ENCODE measurements around the gene TRPV5. TPM values are rescaled to one million over a fixed set of nuclear protein-coding genes. Genes with fewer than 3 reads are reported as not detected.

The TRPV5 gene
- total and polyA plus RNA-seq, 2 of the 4 experiments (the other 2 are of a cell fraction): not detected

GRCh38 chr7:142934056-142934455 is 510 bp upstream of the TRPV5 start:
- Histone ChIP-seq H2BK120ac (ENCODE audit: low read depth, low read length) (no peak overlapping the region), H3K18ac (ENCODE audit: low read depth, low read length) (no peak overlapping the region), H2BK20ac (ENCODE audit: low read depth, low read length) (no peak overlapping the region), H2AK9ac (replicated peaks; ENCODE audit: low read depth, low read length, poor library complexity) (no peak overlapping the region), H4K20me1 (ENCODE audit: insufficient read depth, low read length) (no peaks in the 10 kb centered on the region), H4K91ac (ENCODE audit: insufficient read depth, low read depth, low read length) (no peak overlapping the region), H3K36me3 (ENCODE audit: control insufficient read depth, insufficient read depth, low read length) (no peaks in the 10 kb centered on the region), H4K5ac (ENCODE audit: low read depth, low read length) (no peak overlapping the region), H3K4ac (ENCODE audit: low read depth, low read length) (no peak overlapping the region), H3K4me2 (ENCODE audit: low read depth, low read length) (no peak overlapping the region), H3K23ac (ENCODE audit: low read depth, low read length) (no peak overlapping the region), H3K9me3 (ENCODE audit: control insufficient read depth, insufficient read depth, low read length) (peaks cover 10% of the 10 kb centered on the region; the same call in 1 of the 2 replicates), H2BK15ac (ENCODE audit: low read depth, low read length) (no peak overlapping the region), H3K27me3 (ENCODE audit: control insufficient read depth, insufficient read depth, low read length) (no peaks in the 10 kb centered on the region), H3K27ac (ENCODE audit: insufficient read depth, low read length) (no peak overlapping the region), H2AK5ac (ENCODE audit: low read depth, low read length) (no peak overlapping the region), H3K4me1 (ENCODE audit: control insufficient read depth, insufficient read depth, low read length) (no peaks in the 10 kb centered on the region), H3K56ac (ENCODE audit: extremely low read depth, insufficient read depth, low read length) (no peak overlapping the region), H3K14ac (replicated peaks; ENCODE audit: low read depth, low read length) (no peak overlapping the region), H2BK5ac (ENCODE audit: low read depth, low read length, poor library complexity, severe bottlenecking) (no peak overlapping the region), H3K4me3 (ENCODE audit: insufficient read depth, low read depth, low read length) (no peak overlapping the region), H3K9ac (ENCODE audit: low read depth, low read length) (no peak overlapping the region), H2AFZ (replicated peaks; ENCODE audit: low read length, poor library complexity) (no peak overlapping the region), H3K9me1 (ENCODE audit: insufficient read depth, low read length) (no peaks in the 10 kb centered on the region), H4K8ac (ENCODE audit: low read depth in 2 of 2, low read length in 2 of 2) (no peak overlapping the region), H3K79me1 (ENCODE audit: low read depth in 1 of 2, low read length in 2 of 2) (no peaks in the 10 kb centered on the region)
- ChIA-PET POLR2A (ENCODE audit: unreplicated experiment) (no interaction called here), CTCF (no interaction called here)
- 37% methylated on average over 3 of the region's 12 CpGs; no CpG with 5 or more reads in 1 of the 2 experiments for WGBS, 2 experiments (ENCODE audit: extremely low coverage in 2 of 2, insufficient read length in 1 of 2)
- TF ChIP-seq BHLHE40 (IDR thresholded peaks at IDR 0.05; ENCODE audit: low read depth, low read length) (no peak), POLR2A (IDR thresholded peaks at IDR 0.05; ENCODE audit: low read depth, low read length) (no peak), USF2 (IDR thresholded peaks at IDR 0.05; ENCODE audit: low read depth, low read length) (no peak), MAFK (IDR thresholded peaks at IDR 0.05; ENCODE audit: low read depth, low read length) (no peak), CHD1 (IDR thresholded peaks at IDR 0.05; ENCODE audit: low read depth, low read length) (no peak), CEBPB (IDR thresholded peaks at IDR 0.05; ENCODE audit: low read depth, low read length) (no peak), RAD21 (IDR thresholded peaks at IDR 0.05; ENCODE audit: low read length) (no peak), ELK1 (IDR thresholded peaks at IDR 0.05; ENCODE audit: borderline replicate concordance, low read depth, low read length) (no peak), CTCF (conservative IDR thresholded peaks at IDR 0.05; ENCODE audit: low read depth, low read length) (no peak), RCOR1 (IDR thresholded peaks at IDR 0.05; ENCODE audit: insufficient replicate concordance, low read length) (no peak), SMC3 (IDR thresholded peaks at IDR 0.05; ENCODE audit: low read depth, low read length) (no peak), MAZ (IDR thresholded peaks at IDR 0.05; ENCODE audit: borderline replicate concordance, low read depth, low read length) (no peak), RFX5 (IDR thresholded peaks at IDR 0.05; ENCODE audit: low read depth, low read length) (no peak), FOS (IDR thresholded peaks at IDR 0.05; ENCODE audit: low read depth, low read length) (no peak), MXI1 (IDR thresholded peaks at IDR 0.05; ENCODE audit: borderline replicate concordance, low read depth, low read length) (no peak), NFE2L2 (IDR thresholded peaks at IDR 0.05; ENCODE audit: low read depth, low read length) (no peak)
- intact Hi-C loops (cut with micrococcal nuclease): no loop called here
- no TSS peak for BruUV-seq (replicated peaks)
- in situ Hi-C loops (cut with MboI; ENCODE audit: low sequenced_read_pairs): no loop called here
- ATAC-seq (ENCODE audit: low read depth) (no peak), DNase-seq (no peak)
- dilution Hi-C loops (cut with HindIII; ENCODE audit: low sequenced_read_pairs, unreplicated experiment): no loop called here
